Measurements from ENCODE around the gene ARCN1. TPM values are rescaled to one million over a fixed set of nuclear protein-coding genes. Genes with fewer than 3 reads are reported as not detected.
A peak's percentile ranks its signal among the peaks of the same experiment; 100 is the strongest.

ARCN1 gene
- total and polyA plus RNA-seq, 2 donors: 90.2 to 141 TPM

GRCh38 chr11:118532852-118533768 is 39.1 kb upstream of the ARCN1 start:
- 92% methylated on average over 19 of the region's 19 CpGs for WGBS
- no peak for DNase-seq (ENCODE audit: extremely low spot score)
- H3K36me3 ChIP-seq (ENCODE audit: insufficient read depth): no peaks in the 10 kb centered on the region
- H3K27ac ChIP-seq (ENCODE audit: low read depth): no peak overlapping the region
- no peak overlapping the region for H3K4me3 ChIP-seq (ENCODE audit: low read depth, low read length)
- H3K4me1 ChIP-seq (ENCODE audit: insufficient read depth): no peaks in the 10 kb centered on the region

- 80% methylated on average over 27 of the region's 27 CpGs for WGBS
- Histone ChIP-seq H3K36me3 (ENCODE audit: insufficient read depth) (no peaks in the 10 kb centered on the region), H3K27ac (ENCODE audit: low read depth) (no peak overlapping the region), H3K4me3 (ENCODE audit: low read depth, low read length) (no peak overlapping the region), H3K4me1 (ENCODE audit: insufficient read depth) (no peaks in the 10 kb centered on the region)
- no peak for DNase-seq (ENCODE audit: extremely low spot score)
These were observed 38.2 kb upstream of the ARCN1 start for GRCh38 chr11:118533769-118534729.

- DNase-seq (ENCODE audit: extremely low spot score): no peak
- WGBS: 81% methylated on average over 9 of the region's 9 CpGs
- no peaks in the 10 kb centered on the region for H3K36me3 ChIP-seq (ENCODE audit: insufficient read depth)
- no peak overlapping the region for H3K4me3 ChIP-seq (ENCODE audit: low read depth, low read length)
- H3K27ac ChIP-seq (ENCODE audit: low read depth): no peak overlapping the region
- H3K4me1 ChIP-seq (ENCODE audit: insufficient read depth): no peaks in the 10 kb centered on the region
These were observed 36.9 kb upstream of the ARCN1 start for GRCh38 chr11:118535261-118535660.

GRCh38 chr11:118536726-118537125 is 35.5 kb upstream of the ARCN1 start:
- Histone ChIP-seq H3K4me3 (ENCODE audit: low read depth, low read length) (no peak overlapping the region), H3K4me1 (ENCODE audit: insufficient read depth) (no peaks in the 10 kb centered on the region), H3K27ac (ENCODE audit: low read depth) (no peak overlapping the region), H3K36me3 (ENCODE audit: insufficient read depth) (no peaks in the 10 kb centered on the region)
- DNase-seq (ENCODE audit: extremely low spot score): no peak
- WGBS: 95% methylated on average over 5 of the region's 5 CpGs

GRCh38 chr11:118537409-118537980 is 34.7 kb upstream of the ARCN1 start:
- H3K4me3 ChIP-seq (ENCODE audit: low read depth, low read length): no peak overlapping the region
- H3K4me1 ChIP-seq (ENCODE audit: insufficient read depth): no peaks in the 10 kb centered on the region
- no peak for DNase-seq (ENCODE audit: extremely low spot score)
- H3K27ac ChIP-seq (ENCODE audit: low read depth): no peak overlapping the region
- H3K36me3 ChIP-seq (ENCODE audit: insufficient read depth): no peaks in the 10 kb centered on the region
- WGBS: 89% methylated on average over 6 of the region's 6 CpGs

GRCh38 chr11:118544010-118544646 is 28.1 kb upstream of the ARCN1 start:
- WGBS: 90% methylated on average over 8 of the region's 8 CpGs
- peaks cover 2% of the 10 kb centered on the region for H3K36me3 ChIP-seq (ENCODE audit: insufficient read depth)
- H3K27ac ChIP-seq (ENCODE audit: low read depth): no peak overlapping the region
- no peak for DNase-seq (ENCODE audit: extremely low spot score)
- no peak overlapping the region for H3K4me3 ChIP-seq (ENCODE audit: low read depth, low read length)
- no peaks in the 10 kb centered on the region for H3K4me1 ChIP-seq (ENCODE audit: insufficient read depth)

- WGBS: 87% methylated on average over 3 of the region's 3 CpGs
- Histone ChIP-seq H3K36me3 (ENCODE audit: insufficient read depth) (peaks cover 2% of the 10 kb centered on the region), H3K27ac (ENCODE audit: low read depth) (no peak overlapping the region), H3K4me3 (ENCODE audit: low read depth, low read length) (no peak overlapping the region), H3K4me1 (ENCODE audit: insufficient read depth) (no peaks in the 10 kb centered on the region)
- no peak for DNase-seq (ENCODE audit: extremely low spot score)
These were observed 27.6 kb upstream of the ARCN1 start for GRCh38 chr11:118544647-118545010.

GRCh38 chr11:118545533-118545932 is 26.7 kb upstream of the ARCN1 start:
- Histone ChIP-seq H3K36me3 (ENCODE audit: insufficient read depth) (peaks cover 2% of the 10 kb centered on the region), H3K4me1 (ENCODE audit: insufficient read depth) (no peaks in the 10 kb centered on the region), H3K4me3 (ENCODE audit: low read depth, low read length) (no peak overlapping the region), H3K27ac (ENCODE audit: low read depth) (no peak overlapping the region)
- 85% methylated on average over 5 of the region's 5 CpGs for WGBS
- DNase-seq (ENCODE audit: extremely low spot score): no peak

GRCh38 chr11:118547132-118547531 is 25.1 kb upstream of the ARCN1 start:
- no peak overlapping the region for H3K27ac ChIP-seq (ENCODE audit: low read depth)
- 91% methylated on average over 2 of the region's 2 CpGs for WGBS
- no peak for DNase-seq (ENCODE audit: extremely low spot score)
- H3K36me3 ChIP-seq (ENCODE audit: insufficient read depth): peaks cover 3% of the 10 kb centered on the region
- no peaks in the 10 kb centered on the region for H3K4me1 ChIP-seq (ENCODE audit: insufficient read depth)
- no peak overlapping the region for H3K4me3 ChIP-seq (ENCODE audit: low read depth, low read length)

GRCh38 chr11:118552341-118552740 is 19.9 kb upstream of the ARCN1 start:
- no peaks in the 10 kb centered on the region for H3K4me1 ChIP-seq (ENCODE audit: insufficient read depth)
- DNase-seq (ENCODE audit: extremely low spot score): no peak
- no peak overlapping the region for H3K27ac ChIP-seq (ENCODE audit: low read depth)
- 84% methylated on average over 4 of the region's 4 CpGs for WGBS
- peaks cover 8% of the 10 kb centered on the region for H3K36me3 ChIP-seq (ENCODE audit: insufficient read depth)
- H3K4me3 ChIP-seq (ENCODE audit: low read depth, low read length): no peak overlapping the region

- Histone ChIP-seq H3K4me1 (ENCODE audit: insufficient read depth) (no peaks in the 10 kb centered on the region), H3K4me3 (ENCODE audit: low read depth, low read length) (no peak overlapping the region), H3K27ac (ENCODE audit: low read depth) (no peak overlapping the region), H3K36me3 (ENCODE audit: insufficient read depth) (peaks cover 6% of the 10 kb centered on the region)
- 90% methylated on average over 4 of the region's 4 CpGs for WGBS
- no peak for DNase-seq (ENCODE audit: extremely low spot score)
These were observed 11.4 kb upstream of the ARCN1 start for GRCh38 chr11:118560806-118561205.

GRCh38 chr11:118565051-118565450 is 7.2 kb upstream of the ARCN1 start:
- Histone ChIP-seq H3K36me3 (ENCODE audit: insufficient read depth) (no peaks in the 10 kb centered on the region), H3K27ac (ENCODE audit: low read depth) (no peak overlapping the region), H3K4me1 (ENCODE audit: insufficient read depth) (no peaks in the 10 kb centered on the region), H3K4me3 (ENCODE audit: low read depth, low read length) (peak overlapping the region; percentile 55)
- DNase-seq (ENCODE audit: extremely low spot score): no peak
- WGBS: 25% methylated on average over 5 of the region's 5 CpGs

GRCh38 chr11:118569670-118570069 is 2.5 kb upstream of the ARCN1 start:
- no peaks in the 10 kb centered on the region for H3K4me1 ChIP-seq (ENCODE audit: insufficient read depth)
- no peak overlapping the region for H3K27ac ChIP-seq (ENCODE audit: low read depth)
- DNase-seq (ENCODE audit: extremely low spot score): no peak
- H3K36me3 ChIP-seq (ENCODE audit: insufficient read depth): no peaks in the 10 kb centered on the region
- 88% methylated on average over 2 of the region's 2 CpGs for WGBS
- no peak overlapping the region for H3K4me3 ChIP-seq (ENCODE audit: low read depth, low read length)
